WERI-Rb-1 (cell line): ENCODE data around the gene C2orf69.
"Not testable (repeated sequence)": the region's sequence is repeated elsewhere in the genome, so short reads cannot be mapped to it uniquely, and the experiment has no call there.

ENCODE experiments used
- DNase-seq: peaks from one replicate; pipeline ENCODE4 v3.0.0-alpha.2; 2020
- H3K27ac ChIP-seq: fragments of 250-450 bp; sonication (Bioruptor Pico); 2 replicates; pipeline ENCODE4 v1.5.1; 2020; ENCODE audit warnings: mild to moderate bottlenecking, moderate library complexity
- H3K27me3 ChIP-seq: fragments of 250-450 bp; sonication (Bioruptor Pico); 2 replicates; pipeline ENCODE4 v1.5.1; 2021; ENCODE audit warnings: mild to moderate bottlenecking, low read depth, moderate library complexity; ENCODE audit not compliant: insufficient read depth, severe bottlenecking
- H3K36me3 ChIP-seq: fragments of 250-450 bp; sonication (Bioruptor Pico); 2 replicates; pipeline ENCODE4 v1.5.1; 2020; ENCODE audit warnings: mild to moderate bottlenecking, moderate library complexity
- H3K4me3 ChIP-seq: 2 replicates; pipeline ENCODE4 v1.5.1; 2011; ENCODE audit warnings: low read depth, mild to moderate bottlenecking, control low read depth, low read length
- H3K9me3 ChIP-seq: fragments of 250-450 bp; sonication (Bioruptor Pico); 2 replicates; pipeline ENCODE4 v1.5.1; 2021; ENCODE audit warnings: mild to moderate bottlenecking, moderate library complexity; ENCODE audit not compliant: severe bottlenecking
- TF ChIP-seq, protein P1 (sequence below): IDR thresholded peaks from 2 replicates; pipeline ENCODE4 v1.5.1; 2011; ENCODE audit warnings: low read depth, mild to moderate bottlenecking, control low read depth, inconsistent platforms, low read length

The C2orf69 gene

DNA sequence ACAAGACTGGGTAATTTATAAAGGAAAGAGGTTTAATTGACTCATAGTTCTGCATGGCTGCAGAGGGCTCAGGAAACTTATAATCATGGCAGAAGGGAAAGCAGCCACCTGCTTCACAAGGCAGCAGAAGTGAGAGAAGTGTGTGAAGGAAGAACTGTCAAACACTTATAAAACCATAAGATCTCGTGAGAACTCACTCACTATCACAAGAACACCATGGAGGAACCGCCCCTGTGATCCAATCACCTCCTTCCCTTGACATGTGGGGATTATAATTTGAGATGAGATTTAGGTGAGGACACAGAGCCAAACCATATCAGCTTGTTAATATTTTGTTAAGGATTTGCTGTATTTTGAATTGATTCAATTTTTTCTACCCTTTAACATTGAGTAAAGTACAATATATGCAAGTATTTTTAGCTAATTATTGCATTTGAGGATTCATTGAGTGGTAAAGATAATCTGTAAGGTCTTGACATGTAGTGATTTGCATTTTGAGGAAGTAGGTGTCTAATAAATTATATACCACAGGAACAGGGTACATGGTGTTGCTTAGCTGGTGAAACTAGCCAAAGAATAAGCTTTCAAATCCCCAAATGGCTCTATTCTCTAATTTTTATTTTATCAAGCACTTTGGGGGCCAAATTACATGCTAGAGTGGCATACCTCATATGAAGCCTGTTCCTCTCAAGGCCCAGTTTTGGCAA is 3.9 kb upstream of the C2orf69 start:
- no peak overlapping the region for H3K4me3 ChIP-seq
- peaks cover 5% of the 10 kb centered on the region; the same call in 1 of the 2 replicates for H3K36me3 ChIP-seq
- no peaks in the 10 kb centered on the region for H3K9me3 ChIP-seq
- H3K27ac ChIP-seq = no peak overlapping the region
- TF ChIP-seq, protein P1, sequence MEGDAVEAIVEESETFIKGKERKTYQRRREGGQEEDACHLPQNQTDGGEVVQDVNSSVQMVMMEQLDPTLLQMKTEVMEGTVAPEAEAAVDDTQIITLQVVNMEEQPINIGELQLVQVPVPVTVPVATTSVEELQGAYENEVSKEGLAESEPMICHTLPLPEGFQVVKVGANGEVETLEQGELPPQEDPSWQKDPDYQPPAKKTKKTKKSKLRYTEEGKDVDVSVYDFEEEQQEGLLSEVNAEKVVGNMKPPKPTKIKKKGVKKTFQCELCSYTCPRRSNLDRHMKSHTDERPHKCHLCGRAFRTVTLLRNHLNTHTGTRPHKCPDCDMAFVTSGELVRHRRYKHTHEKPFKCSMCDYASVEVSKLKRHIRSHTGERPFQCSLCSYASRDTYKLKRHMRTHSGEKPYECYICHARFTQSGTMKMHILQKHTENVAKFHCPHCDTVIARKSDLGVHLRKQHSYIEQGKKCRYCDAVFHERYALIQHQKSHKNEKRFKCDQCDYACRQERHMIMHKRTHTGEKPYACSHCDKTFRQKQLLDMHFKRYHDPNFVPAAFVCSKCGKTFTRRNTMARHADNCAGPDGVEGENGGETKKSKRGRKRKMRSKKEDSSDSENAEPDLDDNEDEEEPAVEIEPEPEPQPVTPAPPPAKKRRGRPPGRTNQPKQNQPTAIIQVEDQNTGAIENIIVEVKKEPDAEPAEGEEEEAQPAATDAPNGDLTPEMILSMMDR = no peak
- no peak for DNase-seq
- no peaks in the 10 kb centered on the region for H3K27me3 ChIP-seq

DNA sequence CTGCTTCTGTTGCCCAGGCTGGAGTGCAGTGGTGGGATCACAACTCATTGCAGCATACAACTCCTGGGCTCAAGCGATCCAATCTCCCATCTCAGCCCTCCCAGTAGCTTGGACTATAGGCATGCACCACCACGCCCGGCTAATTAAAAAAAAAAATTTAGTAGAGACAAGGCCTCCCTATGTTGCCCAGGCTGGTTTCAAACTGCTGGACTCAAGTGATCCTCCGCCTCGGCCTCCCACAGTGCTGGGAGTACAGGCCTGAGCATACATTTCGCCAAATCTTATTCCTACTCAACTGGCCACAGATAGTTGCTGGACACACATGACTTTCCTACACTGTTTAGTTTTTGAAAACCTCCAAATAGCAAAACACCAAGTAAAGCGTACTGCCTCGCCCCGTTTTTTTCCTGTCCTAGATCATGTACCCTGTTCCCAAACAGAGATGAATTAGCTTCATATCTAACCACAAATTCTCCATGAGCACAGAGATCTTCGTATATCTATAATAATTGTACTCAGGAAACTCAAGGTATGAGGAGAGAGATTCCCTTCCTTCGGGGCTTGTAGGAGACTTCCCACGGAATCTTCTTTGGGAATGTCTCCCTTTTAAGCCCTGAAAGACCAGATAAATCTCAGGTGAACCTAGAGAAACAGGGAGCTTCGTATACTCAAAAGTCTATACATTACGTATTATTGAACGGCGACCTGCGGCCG is 598 bp upstream of the C2orf69 start:
- Histone ChIP-seq H3K27ac (peak overlapping the region; percentile 85), H3K36me3 (peaks cover 24% of the 10 kb centered on the region), H3K4me3 (peak overlapping the region; percentile 31), H3K9me3 (no peaks in the 10 kb centered on the region), H3K27me3 (no peaks in the 10 kb centered on the region)
- no peak for DNase-seq
- TF ChIP-seq, protein P1 = no peak

- Histone ChIP-seq H3K27me3 (no peaks in the 10 kb centered on the region), H3K4me3 (peak overlapping the region; percentile 90), H3K36me3 (peaks cover 37% of the 10 kb centered on the region), H3K27ac (peak overlapping the region; percentile 96), H3K9me3 (peaks cover 3% of the 10 kb centered on the region)
- DNase-seq = no peak
- TF ChIP-seq, protein P1 = no peak
These were observed 726 bp downstream of the C2orf69 start for GRCh38 chr2:199911877-199912161.

DNA sequence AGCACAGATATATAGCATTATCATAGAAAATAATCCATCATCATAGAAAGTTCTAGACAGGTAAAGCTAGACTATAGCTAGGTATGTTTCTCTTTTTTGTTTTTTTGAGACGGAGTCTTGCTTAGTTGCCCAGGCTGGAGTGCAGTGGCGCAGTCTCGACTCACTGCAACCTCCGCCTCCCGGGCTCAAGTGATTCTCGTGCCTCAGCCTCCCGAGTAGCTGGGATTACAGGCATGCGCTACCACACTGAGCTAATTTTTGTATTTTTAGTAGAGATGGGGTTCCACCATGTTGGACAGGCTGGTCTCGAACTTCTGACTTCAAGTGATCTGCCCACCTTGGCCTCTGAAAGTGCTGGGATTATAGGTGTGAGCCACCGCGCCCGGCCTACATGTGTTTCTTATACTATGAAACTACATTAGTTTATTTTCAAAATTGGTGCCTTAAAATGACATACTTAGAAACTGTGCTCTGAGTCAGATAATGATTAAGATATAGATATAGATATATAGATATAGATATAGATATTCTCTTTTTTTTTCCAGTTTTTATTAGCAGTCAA is 1.5 kb downstream of the C2orf69 start:
- not testable (repeated sequence) for H3K27ac ChIP-seq, DNase-seq

GRCh38 chr2:199914372-199914958 is 3.4 kb downstream of the C2orf69 start:
- no peak for DNase-seq
- H3K27ac ChIP-seq = no peak overlapping the region
- H3K9me3 ChIP-seq = peaks cover 3% of the 10 kb centered on the region
- peaks cover 63% of the 10 kb centered on the region for H3K36me3 ChIP-seq
- no peak overlapping the region for H3K4me3 ChIP-seq
- H3K27me3 ChIP-seq = no peaks in the 10 kb centered on the region
- TF ChIP-seq, protein P1 = no peak

More for the DNA sequence above, 1.5 kb downstream of the C2orf69 start:
- not testable (repeated sequence) for H3K27me3 ChIP-seq, H3K9me3 ChIP-seq
- peak overlapping the region; percentile 90 for H3K4me3 ChIP-seq
- peaks cover 45% of the 10 kb centered on the region for H3K36me3 ChIP-seq

DNA sequence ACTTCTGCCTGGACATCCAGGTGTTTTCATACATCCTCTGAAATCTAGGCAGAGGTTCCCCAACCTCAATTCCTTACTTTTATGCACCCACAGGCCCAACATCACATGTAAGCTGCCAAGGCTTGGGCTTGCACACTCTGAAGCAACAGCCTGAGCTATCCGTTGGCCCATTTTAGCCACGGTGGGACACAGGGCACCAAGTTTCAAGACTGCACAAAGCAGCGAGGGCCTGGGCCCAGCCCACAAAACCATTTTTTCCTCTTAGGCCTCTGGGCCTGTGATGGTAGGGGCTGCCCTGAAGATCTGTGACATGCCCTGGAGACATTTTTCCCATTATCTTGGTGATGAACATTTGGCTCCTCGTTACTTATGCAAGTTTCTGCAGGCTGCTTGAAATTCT is 5.9 kb downstream of the C2orf69 start:
- H3K9me3 ChIP-seq = peaks cover 3% of the 10 kb centered on the region
- H3K4me3 ChIP-seq = no peak overlapping the region
- no peak overlapping the region for H3K27ac ChIP-seq
- H3K27me3 ChIP-seq = no peaks in the 10 kb centered on the region
- TF ChIP-seq, protein P1 = no peak
- peaks cover 69% of the 10 kb centered on the region for H3K36me3 ChIP-seq
- DNase-seq = no peak
